HG02885 (cell line): ENCODE data around the gene LMF1.
"Not testable (repeated sequence)": the region's sequence is repeated elsewhere in the genome, so short reads cannot be mapped to it uniquely, and the experiment has no call there.

ENCODE experiments used
- ATAC-seq: cut with Tn5 transposase; IDR thresholded peaks from one replicate; pipeline ENCODE4 v1.9.1; 2021; ENCODE audit warnings: mild to moderate bottlenecking; ENCODE audit not compliant: unreplicated experiment, poor library complexity

Gene LMF1

DNA sequence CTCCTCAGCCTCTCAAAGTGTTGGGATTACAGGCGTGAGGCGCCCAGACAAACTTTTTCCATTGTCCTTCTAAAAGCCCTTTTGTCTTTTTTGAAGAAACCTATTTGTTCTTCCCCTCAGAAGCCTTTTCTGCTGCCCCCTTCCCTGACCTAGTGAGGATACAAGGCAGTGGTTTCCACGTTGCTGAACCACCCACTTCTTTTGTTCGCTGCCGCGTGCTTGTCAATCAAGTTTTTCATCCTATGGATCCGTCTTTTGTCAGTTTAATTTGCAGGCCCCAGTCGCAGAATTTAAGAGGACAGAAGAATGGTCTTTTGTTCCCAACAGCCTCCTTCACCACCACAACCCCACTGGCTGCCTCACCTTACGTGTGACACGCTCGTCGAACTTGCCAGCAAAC is 150.0 kb downstream of the LMF1 start:
- no peak for ATAC-seq

DNA sequence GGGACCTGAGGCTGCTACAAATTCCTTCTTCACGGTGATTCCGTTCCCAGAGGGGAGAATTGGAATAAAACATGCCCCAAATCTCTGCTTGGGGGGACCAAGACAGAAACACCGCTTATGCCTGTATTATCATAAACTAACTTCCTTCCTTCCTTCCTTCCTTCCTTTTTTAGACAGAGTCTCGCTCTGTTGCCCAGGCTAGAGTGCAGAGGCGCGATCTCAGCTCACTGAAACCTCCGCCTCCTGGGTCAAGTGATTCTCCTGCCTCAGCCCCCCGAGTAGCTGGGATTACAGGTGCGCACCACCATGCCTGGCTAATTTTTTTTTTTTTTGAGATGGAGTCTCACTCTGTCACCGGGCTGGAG is 150.8 kb downstream of the LMF1 start:
- ATAC-seq: not testable (repeated sequence)

GRCh38 chr16:819336-820043 is 151.3 kb downstream of the LMF1 start:
- ATAC-seq: no peak

DNA sequence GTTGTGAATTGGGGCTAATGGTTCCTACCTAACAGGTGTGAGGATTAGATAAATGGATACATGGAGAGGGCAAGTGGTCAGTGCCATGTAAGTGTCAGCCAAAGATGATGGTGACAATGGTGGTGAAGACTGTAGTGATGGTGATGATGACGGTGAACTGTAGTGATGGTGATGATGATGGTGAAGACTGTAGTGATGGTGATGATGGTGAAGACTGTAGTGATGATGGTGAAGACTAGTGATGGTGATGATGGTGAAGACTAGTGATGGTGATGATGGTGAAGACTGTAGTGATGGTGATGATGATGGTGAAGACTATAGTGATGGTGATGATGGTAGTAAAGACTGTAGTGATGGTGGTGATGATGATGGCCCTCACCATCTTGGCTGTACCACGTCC is 152.2 kb downstream of the LMF1 start:
- ATAC-seq: no peak

GRCh38 chr16:818132-818531 is 152.7 kb downstream of the LMF1 start:
- ATAC-seq: no peak

DNA sequence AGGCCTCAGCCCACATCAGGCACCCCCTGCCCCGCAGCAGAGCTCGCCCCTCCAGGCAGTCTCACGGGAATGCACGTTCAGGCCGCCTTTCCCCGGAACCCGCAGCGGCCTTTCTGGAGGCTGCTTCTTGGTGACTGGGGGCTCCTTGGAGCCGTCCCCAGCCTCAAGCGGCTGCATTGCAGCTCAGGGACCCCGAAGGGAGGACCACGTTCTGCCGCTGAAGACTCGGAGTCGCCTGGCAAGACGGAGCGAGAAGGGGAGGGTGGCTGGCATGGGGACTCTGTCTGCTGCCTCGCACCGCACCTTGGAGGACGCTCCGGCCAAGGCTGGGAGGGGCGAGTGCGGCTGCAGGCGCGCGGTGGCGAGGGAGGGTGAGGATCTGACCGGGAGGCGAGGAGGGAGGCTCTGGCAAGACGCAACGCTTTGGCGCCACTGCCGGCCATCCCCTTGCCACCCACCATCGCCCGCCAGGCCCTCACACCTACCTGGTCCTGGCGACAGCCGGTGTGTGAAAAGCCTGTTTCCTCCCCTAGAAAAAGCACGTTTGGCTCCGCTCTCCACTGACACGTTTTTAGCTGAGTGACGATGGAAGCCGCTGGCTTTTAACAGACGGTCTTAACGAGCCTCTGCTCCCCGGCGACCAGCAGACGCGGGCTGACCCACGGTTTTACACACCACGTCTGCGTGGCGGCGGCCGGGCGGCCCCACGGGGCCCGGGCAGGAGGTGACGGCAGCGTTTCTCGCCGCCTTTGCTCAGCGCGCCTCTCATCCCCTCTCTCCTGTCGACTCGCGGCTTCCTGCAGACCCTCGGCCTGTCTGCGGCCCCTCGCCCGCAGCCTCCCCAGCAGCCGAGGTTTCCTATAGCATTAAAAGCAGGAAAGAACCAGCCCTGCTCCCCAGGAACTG is 153.5 kb downstream of the LMF1 start:
- ATAC-seq: no peak

GRCh38 chr16:815861-816260 is 154.9 kb downstream of the LMF1 start:
- no peak for ATAC-seq

DNA sequence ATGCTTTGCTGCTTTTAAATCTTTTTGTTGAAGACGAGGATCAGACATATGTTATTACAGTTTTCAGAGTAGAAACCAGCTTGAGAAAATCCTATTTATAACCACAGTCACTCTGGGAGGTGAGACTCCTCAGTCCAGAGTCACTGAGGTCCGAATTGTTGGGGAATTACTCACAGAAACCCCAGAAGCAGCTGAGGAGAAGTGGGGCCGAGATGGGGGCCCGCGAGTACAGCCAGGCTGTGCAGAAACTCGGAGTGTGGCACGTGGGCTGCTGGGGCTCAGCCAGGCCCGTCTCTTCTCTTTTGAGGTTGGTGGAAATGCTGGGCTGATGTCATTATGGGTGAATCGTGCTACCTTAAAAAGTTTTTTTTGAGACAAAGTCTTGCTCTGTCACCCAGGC is 155.8 kb downstream of the LMF1 start:
- no peak for ATAC-seq

- no peak for ATAC-seq
These were observed 156.8 kb downstream of the LMF1 start for GRCh38 chr16:813916-814412.

- ATAC-seq: no peak
These were observed 157.4 kb downstream of the LMF1 start for GRCh38 chr16:813204-813915.

DNA sequence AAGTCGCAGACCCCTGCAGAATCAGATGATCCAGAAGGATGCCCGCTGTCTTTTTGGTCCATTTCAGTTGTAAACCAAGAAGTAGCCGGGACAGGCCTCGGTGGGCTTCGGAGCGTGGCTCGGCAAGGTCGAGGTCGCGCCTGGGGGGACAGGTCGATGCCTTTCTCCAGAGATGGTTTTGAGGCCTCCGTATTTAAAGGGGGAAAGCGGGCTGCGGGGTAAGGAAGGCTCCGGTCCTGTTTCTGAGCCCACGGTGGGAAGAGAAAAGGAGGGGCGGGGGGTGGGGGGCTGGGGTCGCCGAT is 162.7 kb downstream of the LMF1 start:
- ATAC-seq: no peak

- ATAC-seq: peak; percentile 91
These were observed 163.3 kb downstream of the LMF1 start for GRCh38 chr16:807347-808084.

- ATAC-seq: no peak
These were observed 165.3 kb downstream of the LMF1 start for GRCh38 chr16:805474-805873.

DNA sequence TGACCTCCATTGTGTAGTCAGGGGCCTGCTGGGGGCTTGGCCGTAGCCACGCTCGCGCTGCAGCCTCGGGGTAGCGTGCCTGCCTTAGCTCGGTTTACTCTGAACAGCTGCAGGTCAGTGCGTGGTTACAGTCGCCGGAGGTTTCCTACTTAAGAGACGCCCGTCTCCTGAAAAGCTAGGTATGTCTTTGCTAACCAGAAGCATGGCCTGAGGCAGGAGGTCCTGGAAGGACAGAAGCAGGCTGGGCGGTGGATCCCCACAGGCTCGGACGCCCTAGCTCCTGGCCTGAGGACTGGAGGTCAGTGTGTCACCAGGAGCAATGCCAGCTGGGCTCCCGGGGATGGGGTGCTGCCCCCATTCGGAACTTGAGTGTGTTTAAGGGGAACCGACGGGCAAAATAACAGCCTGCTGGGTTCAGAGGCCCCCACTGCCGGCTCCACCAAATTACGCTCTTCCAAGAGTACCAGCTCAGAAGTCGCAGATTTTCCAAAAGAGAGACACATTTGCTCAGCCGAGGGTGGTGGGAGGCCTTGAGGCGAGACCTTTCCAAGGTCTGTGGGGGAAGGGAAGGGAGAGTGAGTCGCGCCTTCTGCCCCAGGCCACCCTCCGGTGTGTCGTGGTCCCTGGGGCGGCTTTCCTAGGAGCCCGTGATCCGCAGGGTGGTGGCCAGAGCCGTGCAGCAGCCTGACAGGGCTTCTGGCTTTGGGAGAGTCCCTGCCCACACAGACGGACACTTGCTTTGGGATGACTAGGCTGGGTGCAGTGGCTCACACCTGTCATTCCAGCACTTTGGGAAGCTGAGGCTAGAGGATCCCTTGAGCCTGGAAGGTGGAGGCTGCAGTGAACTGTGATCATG is 166.4 kb downstream of the LMF1 start:
- no peak for ATAC-seq

GRCh38 chr16:803754-804080 is 167.1 kb downstream of the LMF1 start:
- no peak for ATAC-seq
